Fibroblast of villous mesenchyme (primary cell): ENCODE data around the gene TKTL1. TPM values are rescaled to one million over a fixed set of nuclear protein-coding genes. Genes with fewer than 3 reads are reported as not detected.

Experiments
- DNase-seq: peaks from one replicate; pipeline ENCODE4 v3.0.0-alpha.2; 2010; ENCODE audit warnings: low read depth
- H3K4me3 ChIP-seq: 2 replicates; pipeline ENCODE4 v1.5.1; 2011; ENCODE audit warnings: low read depth, mild to moderate bottlenecking, low read length
- total RNA-seq: library from RNA; depleted of rRNA; stranded (reverse); fragments of >200 nt; gene quantifications from 2 replicates; pipeline ENCODE4 v1.2.3, GENCODE V29; 2012
- TF ChIP-seq, protein P1 (sequence below): IDR thresholded peaks from 2 replicates; pipeline ENCODE4 v1.5.1; 2012; ENCODE audit warnings: low read depth, mild to moderate bottlenecking, low read length; ENCODE audit not compliant: insufficient read depth

The TKTL1 gene
- total RNA-seq, 1 donor = not detected

GRCh38 chrX:154317391-154317995, 21.9 kb downstream of the TKTL1 start:
- DNase-seq = peak; percentile 18
- TF ChIP-seq, protein P1, sequence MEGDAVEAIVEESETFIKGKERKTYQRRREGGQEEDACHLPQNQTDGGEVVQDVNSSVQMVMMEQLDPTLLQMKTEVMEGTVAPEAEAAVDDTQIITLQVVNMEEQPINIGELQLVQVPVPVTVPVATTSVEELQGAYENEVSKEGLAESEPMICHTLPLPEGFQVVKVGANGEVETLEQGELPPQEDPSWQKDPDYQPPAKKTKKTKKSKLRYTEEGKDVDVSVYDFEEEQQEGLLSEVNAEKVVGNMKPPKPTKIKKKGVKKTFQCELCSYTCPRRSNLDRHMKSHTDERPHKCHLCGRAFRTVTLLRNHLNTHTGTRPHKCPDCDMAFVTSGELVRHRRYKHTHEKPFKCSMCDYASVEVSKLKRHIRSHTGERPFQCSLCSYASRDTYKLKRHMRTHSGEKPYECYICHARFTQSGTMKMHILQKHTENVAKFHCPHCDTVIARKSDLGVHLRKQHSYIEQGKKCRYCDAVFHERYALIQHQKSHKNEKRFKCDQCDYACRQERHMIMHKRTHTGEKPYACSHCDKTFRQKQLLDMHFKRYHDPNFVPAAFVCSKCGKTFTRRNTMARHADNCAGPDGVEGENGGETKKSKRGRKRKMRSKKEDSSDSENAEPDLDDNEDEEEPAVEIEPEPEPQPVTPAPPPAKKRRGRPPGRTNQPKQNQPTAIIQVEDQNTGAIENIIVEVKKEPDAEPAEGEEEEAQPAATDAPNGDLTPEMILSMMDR = peak; percentile 55
- H3K4me3 ChIP-seq = no peak overlapping the region

GRCh38 chrX:154320406-154320805, 24.8 kb downstream of the TKTL1 start:
- TF ChIP-seq, protein P1 = no peak
- no peak overlapping the region for H3K4me3 ChIP-seq
- no peak for DNase-seq

- TF ChIP-seq, protein P1 = no peak
- DNase-seq = no peak
- no peak overlapping the region for H3K4me3 ChIP-seq
These were observed 25.6 kb downstream of the TKTL1 start for GRCh38 chrX:154321152-154321551.

DNA sequence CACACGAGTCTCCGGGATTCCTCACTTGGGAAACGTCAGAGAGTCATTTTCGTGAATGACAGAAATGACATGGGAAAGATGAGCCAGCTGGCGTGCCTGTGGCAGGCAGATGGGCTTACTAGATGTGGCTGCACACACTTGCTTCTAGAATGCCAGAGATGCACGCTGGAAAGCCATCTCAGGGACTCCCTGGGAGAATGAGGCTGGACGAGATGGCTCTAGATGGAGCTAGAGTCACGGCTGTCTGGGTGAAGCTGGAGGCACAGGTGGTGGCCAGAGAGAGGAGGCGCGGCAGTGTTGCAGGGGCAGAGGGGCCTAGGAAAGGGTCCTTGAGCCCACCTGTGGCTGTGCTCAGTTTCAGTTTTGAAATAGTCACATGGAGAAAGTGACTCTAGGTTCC, 26.0 kb downstream of the TKTL1 start:
- no peak overlapping the region for H3K4me3 ChIP-seq
- DNase-seq = no peak
- TF ChIP-seq, protein P1 = no peak

DNA sequence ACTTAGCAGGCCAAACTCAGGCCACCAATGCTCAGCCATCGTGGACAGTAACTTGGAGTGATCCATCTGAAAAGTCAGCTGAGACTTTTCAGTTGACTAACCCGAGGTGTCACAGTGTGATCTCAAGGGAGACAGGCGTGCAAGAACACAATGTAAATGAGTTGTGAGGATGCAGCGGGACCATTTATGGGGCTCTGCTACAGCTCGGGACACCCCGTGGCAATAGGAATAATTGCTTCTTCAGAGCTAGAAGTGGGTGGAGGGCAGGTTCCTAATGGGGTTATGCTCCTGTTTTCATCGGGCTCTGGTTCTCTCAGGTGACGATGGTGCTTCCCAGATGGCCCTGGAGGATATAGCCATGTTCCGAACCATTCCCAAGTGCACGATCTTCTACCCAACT, 27.3 kb downstream of the TKTL1 start:
- TF ChIP-seq, protein P1 = no peak
- DNase-seq = no peak
- H3K4me3 ChIP-seq = no peak overlapping the region

DNA sequence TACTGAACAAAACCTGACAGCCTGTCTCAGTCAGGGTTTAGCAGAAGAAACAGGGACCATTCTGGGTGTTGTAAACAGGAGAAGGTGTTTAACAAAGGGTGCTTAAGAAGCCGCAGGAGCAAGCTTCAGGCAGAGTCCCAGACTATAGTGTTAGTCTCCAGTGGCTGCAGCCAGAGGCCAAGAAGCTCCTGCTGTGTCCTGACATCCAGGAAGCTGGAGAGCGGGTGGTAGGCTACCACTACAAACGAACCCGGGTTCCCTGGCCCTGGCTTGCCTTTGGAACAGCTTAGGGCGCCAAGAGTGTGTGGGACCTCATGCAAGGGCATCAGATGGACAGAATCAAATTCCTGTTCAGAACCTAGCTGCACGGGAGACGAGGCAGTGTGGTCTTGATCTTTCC, 27.9 kb downstream of the TKTL1 start:
- DNase-seq = no peak
- TF ChIP-seq, protein P1 = no peak
- no peak overlapping the region for H3K4me3 ChIP-seq

DNA sequence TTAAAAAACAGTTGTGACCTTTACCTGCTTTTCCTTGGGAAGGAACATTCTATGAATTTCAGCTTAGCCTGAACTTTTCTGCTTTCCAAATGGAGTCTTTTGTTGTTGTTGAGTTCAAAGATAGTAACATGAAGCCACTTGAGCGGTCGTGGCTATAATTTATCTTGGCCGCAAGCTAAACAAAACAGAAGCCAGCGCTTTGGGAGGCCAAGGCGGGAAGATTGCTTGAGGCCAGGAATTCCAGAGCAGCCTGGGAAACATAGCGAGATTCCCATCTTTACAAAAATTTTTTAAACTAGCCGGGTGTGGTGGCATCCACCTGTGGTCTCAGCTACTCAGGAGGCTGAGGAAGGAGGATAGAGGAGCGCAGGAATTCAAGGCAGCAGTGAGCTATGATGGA, 29.9 kb downstream of the TKTL1 start:
- no peak overlapping the region for H3K4me3 ChIP-seq
- TF ChIP-seq, protein P1 = no peak
- peak; percentile 34 for DNase-seq
